Measurements from ENCODE around the gene SERINC2. TPM values are rescaled to one million over a fixed set of nuclear protein-coding genes. Genes with fewer than 3 reads are reported as not detected.
"Not testable (repeated sequence)": the region's sequence is repeated elsewhere in the genome, so short reads cannot be mapped to it uniquely, and the experiment has no call there.

Gene SERINC2
- polyA plus RNA-seq, 1 donor from 2014 or later = not detected

GRCh38 chr1:31431351-31432257 lies 18.6 kb downstream of the SERINC2 start:
- H3K27me3 Mint-ChIP-seq, H3K9me3 Mint-ChIP-seq, H3K27ac Mint-ChIP-seq, H3K4me1 Mint-ChIP-seq, H3K36me3 Mint-ChIP-seq, H3K4me3 Mint-ChIP-seq: not testable (repeated sequence)

DNA sequence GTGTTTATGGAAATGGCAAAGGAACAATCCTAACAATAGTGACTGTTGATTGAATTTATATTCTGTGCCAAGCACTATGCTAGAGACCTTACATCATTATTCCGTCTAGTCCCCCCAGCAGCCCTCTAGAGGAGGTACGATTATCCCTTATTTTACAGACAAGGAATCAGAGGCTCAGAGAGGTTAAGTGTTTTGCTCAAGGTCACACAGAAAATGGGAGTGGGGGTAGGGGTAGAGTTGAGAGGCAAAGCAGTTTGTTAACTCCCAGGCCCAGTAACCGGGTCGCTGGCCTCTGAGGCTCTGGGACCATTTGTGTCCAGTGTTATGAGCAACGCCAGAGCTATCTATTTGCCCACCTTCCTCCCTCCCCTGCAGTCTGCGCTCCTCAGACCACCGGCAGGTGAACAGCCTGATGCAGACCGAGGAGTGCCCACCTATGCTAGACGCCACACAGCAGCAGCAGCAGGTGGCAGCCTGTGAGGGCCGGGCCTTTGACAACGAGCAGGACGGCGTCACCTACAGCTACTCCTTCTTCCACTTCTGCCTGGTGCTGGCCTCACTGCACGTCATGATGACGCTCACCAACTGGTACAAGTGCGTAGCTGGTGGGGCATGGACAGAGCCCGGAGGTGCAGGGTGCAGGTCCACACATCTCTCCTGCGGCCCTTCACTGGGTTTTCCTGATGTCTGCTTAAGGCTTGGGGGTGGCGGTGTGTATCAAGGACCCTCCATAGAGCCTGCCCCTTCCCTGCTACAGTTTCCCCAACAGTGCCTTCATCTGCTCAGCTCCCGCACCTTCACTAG lies 19.8 kb downstream of the SERINC2 start:
- peak overlapping the region in 1 of 4 donors; percentile 53 for H3K4me3 Mint-ChIP-seq
- H3K9me3 Mint-ChIP-seq = no peaks in the 10 kb centered on the region
- no peaks in the 10 kb centered on the region for H3K27me3 Mint-ChIP-seq
- H3K27ac Mint-ChIP-seq = no peak overlapping the region
- peaks cover 0 to 6% (median 2%) of the 10 kb centered on the region in 3 donors for H3K4me1 Mint-ChIP-seq
- no peaks in the 10 kb centered on the region for H3K36me3 Mint-ChIP-seq

GRCh38 chr1:31433396-31433930 lies 20.4 kb downstream of the SERINC2 start:
- Mint-ChIP-seq H3K4me3 (peak overlapping the region in 1 of 4 donors; percentile 19), H3K9me3 (no peaks in the 10 kb centered on the region), H3K27ac (no peak overlapping the region), H3K27me3 (no peaks in the 10 kb centered on the region), H3K4me1 (peaks cover 0 to 6% (median 2%) of the 10 kb centered on the region in 3 donors), H3K36me3 (no peaks in the 10 kb centered on the region)

GRCh38 chr1:31434101-31434871 lies 21.3 kb downstream of the SERINC2 start:
- Mint-ChIP-seq H3K9me3 (no peaks in the 10 kb centered on the region), H3K36me3 (no peaks in the 10 kb centered on the region), H3K27ac (peak overlapping the region in 1 of 3 donors; percentile 46), H3K4me1 (peaks cover 0 to 6% (median 2%) of the 10 kb centered on the region in 3 donors), H3K4me3 (peak overlapping the region in 1 of 4 donors; percentile 52), H3K27me3 (no peaks in the 10 kb centered on the region)

DNA sequence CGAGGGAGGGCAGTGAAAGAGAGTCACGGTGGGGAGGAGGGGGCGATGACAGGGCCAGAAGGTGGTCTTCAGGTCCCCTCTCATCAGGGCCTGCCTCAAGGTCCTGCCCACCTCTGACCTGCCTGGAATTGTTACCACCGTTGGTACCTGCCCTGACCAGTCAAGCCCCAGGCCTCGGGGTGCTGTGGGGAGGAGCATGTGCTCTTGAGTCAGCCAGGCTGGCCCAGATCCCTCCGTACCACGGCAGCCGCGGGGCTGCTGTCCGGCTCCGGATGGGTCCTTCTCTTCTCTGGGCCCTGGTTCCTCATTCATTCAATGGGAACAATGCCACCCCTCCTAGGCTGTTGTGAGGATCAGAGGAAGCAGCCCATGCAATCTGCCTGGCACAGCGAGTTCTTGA lies 22.0 kb downstream of the SERINC2 start:
- no peaks in the 10 kb centered on the region for H3K27me3 Mint-ChIP-seq
- H3K27ac Mint-ChIP-seq = no peak overlapping the region
- H3K4me3 Mint-ChIP-seq = no peak overlapping the region
- H3K36me3 Mint-ChIP-seq = no peaks in the 10 kb centered on the region
- H3K4me1 Mint-ChIP-seq = peaks cover 0 to 6% (median 2%) of the 10 kb centered on the region in 3 donors
- no peaks in the 10 kb centered on the region for H3K9me3 Mint-ChIP-seq

DNA sequence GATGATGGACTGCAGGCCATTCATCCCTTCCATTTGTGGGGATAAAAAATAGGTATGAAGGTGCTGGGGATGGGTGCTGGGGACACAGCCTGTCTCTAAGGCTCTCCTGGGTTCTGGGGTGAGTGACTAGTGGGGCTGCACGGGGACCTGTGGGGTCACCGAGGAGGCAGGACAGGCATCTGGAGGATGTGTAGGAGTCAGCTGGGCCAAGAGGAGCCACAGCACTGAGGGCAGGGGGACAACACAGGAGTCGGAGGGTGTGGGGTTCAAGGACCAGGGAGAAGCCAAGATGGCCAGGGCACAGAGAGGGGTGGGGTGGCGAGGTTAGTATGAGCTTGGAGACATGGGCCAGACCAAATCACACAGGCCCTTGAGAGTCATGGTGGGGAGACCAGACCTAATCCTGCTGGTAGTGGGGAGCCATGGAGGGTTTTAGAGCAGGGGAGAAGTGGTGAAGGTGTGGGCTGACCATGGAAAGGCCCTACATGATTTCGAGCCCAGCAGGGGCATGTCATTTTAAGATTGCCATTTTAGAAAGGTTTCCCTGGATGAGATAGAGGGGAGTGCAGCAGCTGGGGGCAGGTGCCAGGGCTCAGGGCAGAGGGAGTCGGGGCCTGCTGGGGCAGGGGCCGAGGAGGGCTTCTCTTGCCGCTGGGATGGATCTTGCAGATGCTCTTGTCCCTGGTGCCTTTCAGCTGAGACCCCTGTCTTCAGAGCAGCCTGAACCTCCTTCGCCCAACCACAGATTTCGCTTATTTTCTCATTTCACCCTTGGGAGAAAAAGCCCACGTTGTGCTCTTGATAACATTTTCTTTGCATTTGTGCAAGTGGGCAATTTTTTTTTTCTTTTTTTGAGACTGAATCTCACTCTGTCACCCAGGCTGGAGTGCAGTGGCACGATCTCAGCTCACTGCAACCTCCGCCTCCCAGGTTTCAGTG lies 22.7 kb downstream of the SERINC2 start:
- H3K27ac Mint-ChIP-seq = no peak overlapping the region
- H3K27me3 Mint-ChIP-seq = no peaks in the 10 kb centered on the region
- H3K4me1 Mint-ChIP-seq = peaks cover 0 to 6% (median 2%) of the 10 kb centered on the region in 3 donors
- H3K36me3 Mint-ChIP-seq = no peaks in the 10 kb centered on the region
- no peaks in the 10 kb centered on the region for H3K9me3 Mint-ChIP-seq
- H3K4me3 Mint-ChIP-seq = no peak overlapping the region

DNA sequence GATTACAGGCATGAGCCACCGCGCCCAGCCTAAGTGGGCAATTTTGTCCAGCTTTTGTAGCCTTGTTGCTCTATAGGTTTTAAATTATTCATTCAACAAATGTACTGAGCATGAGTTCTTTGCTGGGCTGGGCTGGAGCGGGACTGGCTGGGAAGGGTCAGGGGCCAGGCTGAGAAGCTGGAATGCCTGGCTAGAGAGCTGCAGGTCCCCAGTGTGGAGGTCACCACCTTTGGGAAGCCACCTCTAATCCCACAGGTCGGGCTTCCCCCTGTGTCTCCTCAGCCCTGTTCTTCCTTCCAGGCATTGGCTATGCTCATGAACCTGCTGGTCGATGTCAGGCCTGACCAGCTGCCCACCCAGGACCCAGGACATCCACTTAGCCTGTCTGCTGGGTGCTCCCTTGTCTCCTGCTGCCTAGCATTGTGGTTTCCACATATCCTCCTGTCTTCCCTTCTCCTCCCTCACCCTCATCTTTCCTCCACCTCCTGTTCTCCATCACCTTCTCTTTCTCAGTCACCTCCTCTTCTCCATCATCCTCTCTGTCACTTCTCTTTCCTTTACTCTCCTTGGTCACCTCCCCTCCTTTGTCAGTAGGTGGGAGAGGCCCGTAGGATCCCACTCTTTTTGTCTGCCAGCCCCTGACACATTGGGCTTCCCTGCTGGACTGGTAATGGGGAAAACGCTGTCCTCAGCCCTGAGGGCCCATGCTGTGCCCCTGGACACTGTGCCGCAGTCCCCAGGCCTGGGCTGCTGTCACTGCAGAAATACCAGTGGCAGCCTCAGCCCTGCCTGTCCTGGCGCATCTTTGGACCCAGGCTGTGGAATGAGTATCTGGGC lies 23.8 kb downstream of the SERINC2 start:
- Mint-ChIP-seq H3K4me1 (peaks cover 0 to 6% (median 4%) of the 10 kb centered on the region in 3 donors), H3K36me3 (no peaks in the 10 kb centered on the region), H3K9me3 (no peaks in the 10 kb centered on the region), H3K27ac (no peak overlapping the region), H3K4me3 (no peak overlapping the region), H3K27me3 (peaks cover 4% of the 10 kb centered on the region)

DNA sequence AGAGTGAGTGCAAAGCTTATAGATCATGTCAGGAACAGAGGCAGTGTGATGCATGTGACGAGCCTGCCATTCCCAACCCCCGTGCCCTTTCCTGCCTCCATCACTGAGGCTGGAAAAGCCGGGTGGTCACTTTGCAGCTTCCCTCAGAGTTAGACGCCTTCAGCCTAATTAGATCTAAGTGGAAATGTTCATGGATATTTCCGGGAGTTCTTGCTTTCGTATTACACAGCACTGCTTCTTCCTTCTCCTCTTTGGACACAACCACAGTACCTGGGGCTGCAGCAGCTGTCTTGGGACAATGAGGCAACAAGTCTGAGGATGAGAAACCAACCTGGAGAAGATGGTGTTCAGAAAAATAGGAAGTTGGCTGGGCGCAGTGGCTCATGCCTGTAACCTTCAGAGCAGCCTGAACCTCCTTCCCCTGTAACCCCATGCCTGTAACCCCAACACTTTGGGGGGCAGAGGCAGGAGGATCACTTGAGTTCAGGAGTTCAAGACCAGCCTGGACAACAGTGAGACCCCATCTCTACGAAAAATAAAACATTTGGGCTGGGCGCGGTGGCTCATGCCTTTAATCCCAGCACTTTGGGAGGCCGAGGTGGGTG lies 24.5 kb downstream of the SERINC2 start:
- H3K36me3 Mint-ChIP-seq = no peaks in the 10 kb centered on the region
- H3K27ac Mint-ChIP-seq = peak overlapping the region in 1 of 3 donors; percentile 19

DNA sequence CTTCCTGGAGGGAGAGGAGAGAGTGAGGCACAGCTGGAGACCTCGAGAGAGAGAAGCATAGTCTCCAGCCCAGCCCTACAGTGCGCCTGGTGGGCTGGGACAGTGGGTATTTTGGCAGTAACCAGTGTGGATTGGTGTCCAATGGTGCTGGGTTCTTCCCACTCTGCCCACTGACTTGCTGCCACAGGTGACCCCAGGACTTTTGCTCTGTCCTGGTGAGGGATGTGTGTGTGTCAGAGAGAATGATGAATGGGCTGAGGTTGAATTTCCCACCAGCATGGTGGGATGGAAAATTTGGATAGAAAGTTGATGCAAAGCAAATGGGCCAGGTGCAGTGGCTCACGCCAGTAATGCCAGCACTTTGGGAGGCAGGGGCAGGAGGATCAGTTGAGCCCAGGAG lies 26.3 kb downstream of the SERINC2 start:
- peaks cover 2% of the 10 kb centered on the region for H3K36me3 Mint-ChIP-seq
- peak overlapping the region in 2 of 4 donors; percentile 44 to 46 for H3K4me3 Mint-ChIP-seq
- H3K4me1 Mint-ChIP-seq = peaks cover 0 to 3% (median 2%) of the 10 kb centered on the region in 3 donors
- peaks cover 11% of the 10 kb centered on the region for H3K27me3 Mint-ChIP-seq
- peaks cover 0 to 6% (median 0%) of the 10 kb centered on the region in 3 donors for H3K9me3 Mint-ChIP-seq
- H3K27ac Mint-ChIP-seq = no peak overlapping the region

More for the DNA sequence above, 24.5 kb downstream of the SERINC2 start:
- Mint-ChIP-seq H3K9me3 (no peaks in the 10 kb centered on the region), H3K4me3 (no peak overlapping the region), H3K4me1 (peaks cover 0 to 6% (median 4%) of the 10 kb centered on the region in 3 donors), H3K27me3 (peaks cover 9% of the 10 kb centered on the region)

DNA sequence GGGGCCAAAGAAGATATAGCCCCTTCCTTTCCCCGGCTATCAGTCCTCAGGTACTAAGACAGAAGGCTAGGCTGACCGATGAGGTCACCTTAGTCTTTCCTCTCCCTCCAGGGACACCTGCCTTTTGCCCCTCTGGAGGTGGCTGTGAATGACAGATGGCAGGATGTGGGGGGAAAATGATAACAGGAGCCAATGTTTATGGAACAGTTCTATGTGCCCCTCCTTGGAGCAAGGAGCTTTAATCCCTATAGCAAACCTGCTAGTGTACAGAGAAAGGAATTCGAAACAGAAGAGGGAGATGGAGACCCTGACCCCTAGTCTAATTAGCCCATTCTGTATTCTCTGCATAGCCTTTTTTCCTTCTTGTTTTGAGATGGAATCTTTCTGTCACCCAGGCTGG lies 28.1 kb downstream of the SERINC2 start:
- H3K4me3 Mint-ChIP-seq = no peak overlapping the region
- peaks cover 0 to 2% (median 0%) of the 10 kb centered on the region in 3 donors for H3K4me1 Mint-ChIP-seq
- H3K27ac Mint-ChIP-seq = no peak overlapping the region
- peaks cover 11% of the 10 kb centered on the region for H3K27me3 Mint-ChIP-seq
- peaks cover 2% of the 10 kb centered on the region for H3K36me3 Mint-ChIP-seq
- H3K9me3 Mint-ChIP-seq = peaks cover 0 to 6% (median 2%) of the 10 kb centered on the region in 3 donors

DNA sequence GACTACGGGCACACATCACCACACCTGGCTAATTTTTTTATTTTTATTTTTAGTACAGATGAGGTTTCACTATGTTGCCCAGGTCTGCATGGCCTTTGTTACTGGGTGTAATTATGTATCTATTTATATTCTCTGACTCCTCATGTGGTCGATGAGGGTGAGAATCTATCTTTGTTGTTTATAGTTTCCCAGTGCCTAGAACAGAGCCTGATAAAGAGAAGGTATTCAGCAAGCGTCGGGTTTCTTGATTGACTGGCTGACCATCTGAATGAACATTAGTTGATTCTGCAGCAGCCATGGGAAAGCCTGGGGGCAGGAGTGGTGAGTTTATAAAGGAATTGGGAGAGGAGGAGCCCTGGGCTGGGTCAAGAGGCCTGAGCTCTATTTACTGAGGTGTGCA lies 28.5 kb downstream of the SERINC2 start:
- Mint-ChIP-seq H3K9me3 (peaks cover 0 to 6% (median 2%) of the 10 kb centered on the region in 3 donors), H3K27ac (no peak overlapping the region), H3K4me3 (no peak overlapping the region), H3K4me1 (peaks cover 0 to 2% (median 0%) of the 10 kb centered on the region in 3 donors), H3K27me3 (peaks cover 11% of the 10 kb centered on the region), H3K36me3 (peaks cover 2% of the 10 kb centered on the region)

DNA sequence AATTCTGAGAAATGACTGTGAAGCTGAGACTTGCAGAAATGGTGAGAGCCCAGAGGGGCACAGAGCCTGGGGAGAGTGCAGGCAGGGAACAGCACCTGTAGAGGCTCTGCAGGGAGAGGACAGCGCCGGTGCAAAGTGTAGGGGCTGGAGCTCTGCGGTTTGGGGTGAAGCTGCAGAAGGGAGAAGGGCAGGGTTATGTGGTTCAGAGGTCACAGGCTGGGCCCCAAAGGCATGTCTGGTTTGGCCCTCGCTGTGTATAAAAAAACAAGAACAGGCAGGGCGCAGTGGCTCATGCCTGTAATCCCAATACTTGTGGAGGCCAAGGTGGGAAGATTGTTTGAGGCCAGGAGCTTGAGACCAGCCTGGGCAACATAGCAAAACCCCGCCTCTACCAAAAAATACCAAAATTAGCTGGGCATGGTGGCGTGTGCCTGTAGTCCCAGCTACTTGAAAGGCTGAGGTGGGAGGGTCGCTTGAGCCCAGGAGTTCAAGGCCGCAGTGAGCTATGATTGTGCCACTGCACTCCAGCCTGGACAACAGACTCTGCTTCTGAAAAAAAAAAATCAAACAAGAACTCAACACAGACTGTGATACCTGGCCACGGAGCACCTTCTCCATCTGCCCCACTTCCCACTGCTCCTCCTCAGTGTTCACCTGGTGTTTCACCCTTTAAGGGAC lies 29.1 kb downstream of the SERINC2 start:
- peaks cover 0 to 2% (median 0%) of the 10 kb centered on the region in 3 donors for H3K4me1 Mint-ChIP-seq
- H3K36me3 Mint-ChIP-seq = peaks cover 2% of the 10 kb centered on the region
- H3K27ac Mint-ChIP-seq = no peak overlapping the region
- peaks cover 11% of the 10 kb centered on the region for H3K27me3 Mint-ChIP-seq
- H3K4me3 Mint-ChIP-seq = no peak overlapping the region
- H3K9me3 Mint-ChIP-seq = peaks cover 0 to 6% (median 2%) of the 10 kb centered on the region in 3 donors

Data from IgD-negative memory B cell (primary cell).